GM23248 (cell line): ENCODE results near the gene PDCD1LG2. TPM values are rescaled to one million over a fixed set of nuclear protein-coding genes. Genes with fewer than 3 reads are reported as not detected.
"Not testable (repeated sequence)": the region's sequence is repeated elsewhere in the genome, so short reads cannot be mapped to it uniquely, and the experiment has no call there.

Experiments
- DNase-seq: peaks from one replicate; pipeline ENCODE4 v3.0.0-alpha.2; 2015
- H2AFZ ChIP-seq: fragments of 200-600 bp; sonication (generic); 2 replicates; pipeline ENCODE4 v1.6.1; 2016; ENCODE audit warnings: antibody characterized with exemption
- H3F3A ChIP-seq: fragments of 200-600 bp; sonication (generic); 2 replicates; pipeline ENCODE4 v1.6.1; 2016; ENCODE audit warnings: mild to moderate bottlenecking, antibody characterized with exemption, mixed run types; ENCODE audit not compliant: insufficient read depth
- H3K27ac ChIP-seq: fragments of 200-600 bp; sonication (generic); 2 replicates; pipeline ENCODE4 v1.5.1; 2016; ENCODE audit warnings: mild to moderate bottlenecking
- H3K27me3 ChIP-seq: fragments of 200-600 bp; sonication (generic); replicated peaks from 2 replicates; pipeline ENCODE4 v1.6.1; 2016; ENCODE audit warnings: mild to moderate bottlenecking; ENCODE audit not compliant: insufficient read depth
- H3K36me3 ChIP-seq: fragments of 200-600 bp; sonication (generic); 2 replicates; pipeline ENCODE4 v1.6.1; 2016; ENCODE audit warnings: low read depth, mild to moderate bottlenecking
- H3K4me1 ChIP-seq: fragments of 200-600 bp; sonication (generic); 2 replicates; pipeline ENCODE4 v1.6.1; 2016; ENCODE audit warnings: mild to moderate bottlenecking; ENCODE audit not compliant: insufficient read depth
- H3K4me2 ChIP-seq: fragments of 200-600 bp; sonication (generic); one replicate; pipeline ENCODE4 v1.6.1; 2016; ENCODE audit warnings: mild to moderate bottlenecking; ENCODE audit not compliant: unreplicated experiment
- H3K4me3 ChIP-seq: fragments of 200-600 bp; sonication (generic); 2 replicates; pipeline ENCODE4 v1.5.1; 2016; ENCODE audit warnings: mild to moderate bottlenecking
- H3K79me2 ChIP-seq: fragments of 200-600 bp; sonication (generic); 2 replicates; pipeline ENCODE4 v1.6.1; 2016; ENCODE audit warnings: mild to moderate bottlenecking; ENCODE audit not compliant: insufficient read depth
- H3K9ac ChIP-seq: fragments of 200-600 bp; sonication (generic); 2 replicates; pipeline ENCODE4 v1.6.1; 2016; ENCODE audit warnings: mild to moderate bottlenecking
- H3K9me2 ChIP-seq: fragments of 200-600 bp; sonication (generic); 2 replicates; pipeline ENCODE4 v1.6.1; 2016; ENCODE audit warnings: mixed run types, mild to moderate bottlenecking, moderate library complexity; ENCODE audit not compliant: insufficient read depth
- H3K9me3 ChIP-seq: fragments of 200-600 bp; sonication (generic); one replicate; pipeline ENCODE4 v1.6.1; 2017; ENCODE audit warnings: low read depth
- H4K20me1 ChIP-seq: fragments of 200-600 bp; sonication (generic); 2 replicates; pipeline ENCODE4 v1.6.0; 2016; ENCODE audit not compliant: insufficient read depth
- EZH2 ChIP-seq: fragments of 200-600 bp; sonication (generic); IDR thresholded peaks from 2 replicates; pipeline ENCODE4 v1.6.1; 2018; ENCODE audit warnings: antibody characterized with exemption, mild to moderate bottlenecking; ENCODE audit not compliant: insufficient read depth, poor library complexity, severe bottlenecking
- EZH2phosphoT487 ChIP-seq: fragments of 200-600 bp; sonication (generic); IDR thresholded peaks from 2 replicates; pipeline ENCODE4 v1.6.1; 2018; ENCODE audit warnings: antibody characterized with exemption, moderate library complexity, mild to moderate bottlenecking, low read depth; ENCODE audit not compliant: insufficient read depth
- WGBS, 2 experiments: methylation state at CpG; one replicate each; pipeline ENCODE4 v1.1.6; 2015 to 2017; ENCODE audit warnings: low lambda C conversion rate in 2 of 2, low coverage in 1 of 2; ENCODE audit errors: missing lambda C conversion rate in 2 of 2; 5-methylcytosine and 5-hydroxymethylcytosine counted together
- in situ Hi-C: fragments of 300-500 bp; cut with MboI; formaldehyde crosslinking; loops from 2 replicates; pipeline ENCODE4 v1.15.0; 2020
- polyA plus RNA-seq: library from polyadenylated mRNA; unstranded; fragments of >200 nt; fragmentation: Nextera tagmentation; extraction: Ambion mirVana; gene quantifications from 2 replicates; pipeline ENCODE4 v1.2.1, GENCODE V29; 2016
- total RNA-seq: library from RNA; depleted of rRNA; stranded (reverse); fragments of >200 nt; shearing (Covaris generic); gene quantifications from 2 replicates; pipeline ENCODE4 v1.2.3, GENCODE V29; 2014

PDCD1LG2 gene
- total and polyA plus RNA-seq, 2 experiments from 2014 or later: 31.7 to 34.7 TPM

GRCh38 chr9:5468850-5469249 lies 41.5 kb upstream of the PDCD1LG2 start:
- Histone ChIP-seq H3K36me3 (peaks cover 3% of the 10 kb centered on the region; the same call in 1 of the 2 replicates), H3K79me2 (no peaks in the 10 kb centered on the region), H3K9ac (no peak overlapping the region), H4K20me1 (no peaks in the 10 kb centered on the region), H2AFZ (no peak overlapping the region), H3K4me2 (no peak overlapping the region), H3K27ac (no peak overlapping the region), H3F3A (no peaks in the 10 kb centered on the region), H3K27me3 (no peaks in the 10 kb centered on the region), H3K4me1 (no peaks in the 10 kb centered on the region), H3K9me2 (no peaks in the 10 kb centered on the region), H3K9me3 (no peaks in the 10 kb centered on the region), H3K4me3 (no peak overlapping the region)
- no peak for DNase-seq
- 83 to 93% methylated on average over 5 of the region's 5 CpGs for WGBS, 2 experiments
- TF ChIP-seq EZH2phosphoT487: no peak
- TF ChIP-seq EZH2: no peak
- in situ Hi-C loops: no loop called here

- H4K20me1 ChIP-seq: no peaks in the 10 kb centered on the region
- H3K4me3 ChIP-seq: no peak overlapping the region
- H3K4me1 ChIP-seq: no peaks in the 10 kb centered on the region
- no peaks in the 10 kb centered on the region for H3K9me3 ChIP-seq
- H3K79me2 ChIP-seq: no peaks in the 10 kb centered on the region
- no peaks in the 10 kb centered on the region for H3K9me2 ChIP-seq
- TF ChIP-seq EZH2phosphoT487 (no peak), EZH2 (no peak)
- in situ Hi-C loops: no loop called here
- H3K9ac ChIP-seq: no peak overlapping the region
- no peaks in the 10 kb centered on the region for H3F3A ChIP-seq
- no peak overlapping the region for H3K27ac ChIP-seq
- peaks cover 3% of the 10 kb centered on the region; the same call in 1 of the 2 replicates for H3K36me3 ChIP-seq
- WGBS, 2 experiments: 61 to 67% methylated on average over 1 of the region's 1 CpG
- no peak for DNase-seq
- H2AFZ ChIP-seq: no peak overlapping the region
- H3K4me2 ChIP-seq: no peak overlapping the region
- H3K27me3 ChIP-seq: no peaks in the 10 kb centered on the region
These were observed 40.2 kb upstream of the PDCD1LG2 start for GRCh38 chr9:5470122-5470521.

- in situ Hi-C loops: no loop called here
These were observed 39.5 kb upstream of the PDCD1LG2 start for GRCh38 chr9:5470816-5471215.

GRCh38 chr9:5475611-5476010 lies 34.7 kb upstream of the PDCD1LG2 start:
- H2AFZ ChIP-seq, DNase-seq, H3K79me2 ChIP-seq, H3K27me3 ChIP-seq, H4K20me1 ChIP-seq, H3K4me2 ChIP-seq, H3F3A ChIP-seq, H3K27ac ChIP-seq, H3K9ac ChIP-seq, in situ Hi-C loops, H3K9me2 ChIP-seq, H3K4me3 ChIP-seq, H3K9me3 ChIP-seq, H3K4me1 ChIP-seq, H3K36me3 ChIP-seq: not testable (repeated sequence)
- 85 to 91% methylated on average over 2 of the region's 2 CpGs for WGBS, 2 experiments

More at GRCh38 chr9:5470816-5471215, 39.5 kb upstream of the PDCD1LG2 start:
- Histone ChIP-seq H3F3A (no peaks in the 10 kb centered on the region), H3K9ac (no peak overlapping the region), H3K4me1 (no peaks in the 10 kb centered on the region), H3K9me3 (no peaks in the 10 kb centered on the region), H3K79me2 (no peaks in the 10 kb centered on the region), H3K27me3 (no peaks in the 10 kb centered on the region), H2AFZ (no peak overlapping the region), H3K36me3 (peaks cover 3% of the 10 kb centered on the region; the same call in 1 of the 2 replicates), H3K27ac (no peak overlapping the region), H4K20me1 (no peaks in the 10 kb centered on the region), H3K4me2 (no peak overlapping the region), H3K4me3 (no peak overlapping the region), H3K9me2 (no peaks in the 10 kb centered on the region)
- no peak for TF ChIP-seq EZH2
- no peak for TF ChIP-seq EZH2phosphoT487
- no peak for DNase-seq
- WGBS, 2 experiments: 94 to 98% methylated on average over 3 of the region's 3 CpGs

GRCh38 chr9:5478206-5478605 lies 32.1 kb upstream of the PDCD1LG2 start:
- Histone ChIP-seq H3K36me3 (no peaks in the 10 kb centered on the region), H3K27ac (no peak overlapping the region), H3K79me2 (no peaks in the 10 kb centered on the region), H3K27me3 (no peaks in the 10 kb centered on the region), H2AFZ (no peak overlapping the region), H3K4me3 (no peak overlapping the region), H3K4me2 (no peak overlapping the region), H3K9ac (no peak overlapping the region), H3F3A (no peaks in the 10 kb centered on the region), H3K9me2 (no peaks in the 10 kb centered on the region; the same call in 1 of the 2 replicates), H3K4me1 (no peaks in the 10 kb centered on the region), H3K9me3 (no peaks in the 10 kb centered on the region), H4K20me1 (no peaks in the 10 kb centered on the region)
- WGBS, 2 experiments: 75 to 78% methylated on average over 2 of the region's 2 CpGs
- DNase-seq: no peak
- TF ChIP-seq EZH2phosphoT487: no peak
- TF ChIP-seq EZH2: no peak
- in situ Hi-C loops: no loop called here
